Testis (tissue), 3 donors: ENCODE results near the gene NFATC2. TPM values are rescaled to one million over a fixed set of nuclear protein-coding genes. Genes with fewer than 3 reads are reported as not detected.
A peak's percentile ranks its signal among the peaks of the same experiment; 100 is the strongest.

Experiments
- DNase-seq: peaks from one replicate; pipeline ENCODE4 v3.0.0-alpha.2; 2019
- H3K27ac ChIP-seq, 2 donors: fragments of 200-600 bp; sonication (generic); one replicate each; pipeline ENCODE4 v1.5.1; 2019
- H3K27me3 ChIP-seq: fragments of 200-600 bp; sonication (generic); one replicate; pipeline ENCODE4 v1.5.1; 2019
- H3K36me3 ChIP-seq: fragments of 200-600 bp; sonication (generic); one replicate; pipeline ENCODE4 v1.5.1; 2017; ENCODE audit warnings: low read depth; ENCODE audit errors: missing control alignments
- H3K4me1 ChIP-seq: fragments of 200-600 bp; sonication (generic); one replicate; pipeline ENCODE4 v1.5.1; 2019
- H3K4me3 ChIP-seq, 2 donors: fragments of 200-600 bp; sonication (generic); one replicate each; pipeline ENCODE4 v1.5.1; 2017 to 2019
- H3K9me3 ChIP-seq: fragments of 200-600 bp; sonication (generic); one replicate; pipeline ENCODE4 v1.5.1; 2017
- POLR2A ChIP-seq: fragments of 450-650 bp; IDR thresholded peaks from one replicate; pipeline ENCODE4 v1.6.1; 2017; ENCODE audit warnings: antibody characterized with exemption, mild to moderate bottlenecking, moderate library complexity
- WGBS, 2 donors: methylation state at CpG; one replicate each; pipeline ENCODE4 v1.1.5; 2018; 5-methylcytosine and 5-hydroxymethylcytosine counted together
- intact Hi-C: fragments of 100-400 bp; cut with DNase I; formaldehyde crosslinking; loops from one replicate; pipeline ENCODE4 v1.15.1; 2023; ENCODE audit warnings: low total_unique reads
- polyA plus RNA-seq: library from polyadenylated mRNA; stranded (reverse); fragments of 350-450 nt; fragmentation: Illumina TruSeq; extraction: RNeasy Lipid Tissue Mini Kit (QIAGEN cat#74804); gene quantifications from one replicate; pipeline ENCODE4 v1.2.3, GENCODE V29; 2014; ENCODE audit warnings: low read depth, low replicate concordance; ENCODE audit not compliant: insufficient read depth
- total RNA-seq, 2 donors: library from RNA; depleted of rRNA; stranded (reverse); fragments of >200 nt; gene quantifications; one replicate each; pipeline ENCODE4 v1.2.3, GENCODE V29; 2016
- TF ChIP-seq, protein P1 (sequence below), 3 experiments: fragments of 450-650 bp in 2 of 3; fragments of 200-600 bp in 1 of 3; sonication (generic) in 1 of 3; IDR thresholded peaks; one replicate each; pipeline ENCODE4 v1.5.1; 2016 to 2019; ENCODE audit warnings: antibody characterized with exemption in 3 of 3, mild to moderate bottlenecking in 2 of 3, moderate library complexity in 1 of 3

NFATC2 gene
- total and polyA plus RNA-seq, 3 donors from 2014 or later = 5.4 to 7.5 (median 6.5) TPM

DNA sequence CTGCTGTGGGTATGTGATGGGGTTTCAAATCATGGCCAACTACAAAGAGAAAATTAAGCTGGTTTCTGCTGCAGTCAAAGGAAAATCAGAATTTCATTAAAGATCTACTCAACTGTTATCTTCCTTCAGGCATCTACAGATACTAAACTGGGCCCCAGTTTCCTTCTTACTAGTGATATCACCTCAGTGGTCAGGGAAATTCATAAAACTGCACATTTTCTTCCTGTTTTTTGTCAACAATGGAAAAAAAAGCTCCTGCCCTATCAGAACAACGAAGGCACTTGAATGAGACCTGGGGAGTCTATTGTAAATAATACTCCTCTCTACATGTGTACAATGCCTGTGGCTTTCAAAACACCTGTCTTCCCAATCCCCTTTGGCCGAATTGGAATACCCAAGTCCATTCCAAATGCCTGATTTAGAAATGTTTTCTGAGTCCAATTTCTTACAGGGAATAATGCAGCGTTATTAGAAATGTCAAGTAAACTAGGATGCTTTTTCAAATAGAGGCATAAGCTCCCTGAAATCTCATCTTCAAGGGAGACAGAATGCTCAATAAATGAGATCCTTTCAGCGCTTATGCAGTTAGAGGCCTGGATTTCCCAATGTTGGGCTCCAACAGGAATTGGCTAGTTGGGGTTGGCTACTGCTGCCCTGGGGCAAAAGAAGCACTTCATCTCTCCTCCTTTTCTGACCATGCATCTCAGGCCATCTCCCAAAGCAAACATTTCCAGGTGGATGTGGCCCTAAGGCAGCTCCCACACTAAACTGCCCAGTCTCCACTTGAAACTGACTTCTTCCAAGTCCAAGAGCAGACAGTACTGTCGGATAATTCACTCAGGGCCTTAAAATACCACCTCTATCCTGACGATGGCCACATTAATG, 143.3 kb downstream of the NFATC2 start:
- Histone ChIP-seq H3K27me3 (no peaks in the 10 kb centered on the region), H3K4me3 (no peak overlapping the region), H3K36me3 (no peaks in the 10 kb centered on the region), H3K27ac (no peak overlapping the region), H3K4me1 (peaks cover 5% of the 10 kb centered on the region), H3K9me3 (no peaks in the 10 kb centered on the region)
- WGBS, 2 donors = 84 to 93% methylated on average over 6 of the region's 6 CpGs
- intact Hi-C loops = no loop called here
- DNase-seq = no peak
- TF ChIP-seq, protein P1, sequence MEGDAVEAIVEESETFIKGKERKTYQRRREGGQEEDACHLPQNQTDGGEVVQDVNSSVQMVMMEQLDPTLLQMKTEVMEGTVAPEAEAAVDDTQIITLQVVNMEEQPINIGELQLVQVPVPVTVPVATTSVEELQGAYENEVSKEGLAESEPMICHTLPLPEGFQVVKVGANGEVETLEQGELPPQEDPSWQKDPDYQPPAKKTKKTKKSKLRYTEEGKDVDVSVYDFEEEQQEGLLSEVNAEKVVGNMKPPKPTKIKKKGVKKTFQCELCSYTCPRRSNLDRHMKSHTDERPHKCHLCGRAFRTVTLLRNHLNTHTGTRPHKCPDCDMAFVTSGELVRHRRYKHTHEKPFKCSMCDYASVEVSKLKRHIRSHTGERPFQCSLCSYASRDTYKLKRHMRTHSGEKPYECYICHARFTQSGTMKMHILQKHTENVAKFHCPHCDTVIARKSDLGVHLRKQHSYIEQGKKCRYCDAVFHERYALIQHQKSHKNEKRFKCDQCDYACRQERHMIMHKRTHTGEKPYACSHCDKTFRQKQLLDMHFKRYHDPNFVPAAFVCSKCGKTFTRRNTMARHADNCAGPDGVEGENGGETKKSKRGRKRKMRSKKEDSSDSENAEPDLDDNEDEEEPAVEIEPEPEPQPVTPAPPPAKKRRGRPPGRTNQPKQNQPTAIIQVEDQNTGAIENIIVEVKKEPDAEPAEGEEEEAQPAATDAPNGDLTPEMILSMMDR (IDR thresholded peaks at IDR 0.05) = no peak
- TF ChIP-seq POLR2A = no peak

DNA sequence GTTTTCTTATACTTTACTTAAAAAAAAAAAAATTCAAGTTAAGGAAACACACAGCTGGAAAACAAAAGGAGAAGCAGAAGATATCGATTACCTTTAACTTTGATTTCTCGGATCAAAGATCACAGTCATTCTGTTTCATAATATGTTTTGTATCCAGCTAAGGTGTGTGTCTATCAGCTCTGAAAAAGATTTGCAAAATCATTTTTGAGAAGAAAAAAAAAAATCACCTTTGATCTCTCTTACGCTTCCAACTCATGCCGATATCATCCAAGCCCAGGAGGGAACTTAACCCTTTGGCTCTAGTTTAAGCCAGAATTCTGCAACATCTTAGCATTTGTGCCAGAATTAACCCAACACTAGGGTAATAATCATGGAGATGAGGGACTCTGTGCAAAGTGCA, 144.0 kb downstream of the NFATC2 start:
- 79 to 87% methylated on average over 4 of the region's 4 CpGs for WGBS, 2 donors
- intact Hi-C loops = no loop called here
- Histone ChIP-seq H3K27ac (no peak overlapping the region), H3K27me3 (no peaks in the 10 kb centered on the region), H3K4me1 (peaks cover 5% of the 10 kb centered on the region), H3K4me3 (no peak overlapping the region), H3K9me3 (no peaks in the 10 kb centered on the region), H3K36me3 (no peaks in the 10 kb centered on the region)
- DNase-seq = no peak
- no peak for TF ChIP-seq POLR2A
- TF ChIP-seq, protein P1 (IDR thresholded peaks at IDR 0.05) = no peak

DNA sequence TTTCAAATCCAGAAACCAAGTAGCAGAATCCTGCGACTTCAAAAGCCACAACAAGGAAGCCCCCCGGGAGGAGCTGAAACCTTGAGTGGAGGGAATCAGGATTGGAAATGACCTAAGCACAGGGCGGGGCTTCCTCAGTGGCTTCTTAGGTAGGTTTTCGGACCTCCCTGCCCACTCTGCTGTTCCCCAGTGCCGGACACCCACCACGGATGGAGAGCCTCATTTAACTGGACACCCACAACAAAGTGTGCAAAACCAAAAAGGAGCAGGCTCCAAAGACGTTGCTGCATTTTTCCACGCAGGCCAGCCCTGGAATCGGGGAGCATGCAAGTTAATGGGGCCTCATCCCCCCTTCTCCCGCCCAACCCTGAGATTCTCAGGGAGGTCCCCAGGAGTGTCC, 144.4 kb downstream of the NFATC2 start:
- no peaks in the 10 kb centered on the region for H3K36me3 ChIP-seq
- intact Hi-C loops = no loop called here
- no peak overlapping the region for H3K4me3 ChIP-seq
- peaks cover 5% of the 10 kb centered on the region for H3K4me1 ChIP-seq
- no peaks in the 10 kb centered on the region for H3K27me3 ChIP-seq
- WGBS, 2 donors = 89 to 94% methylated on average over 10 of the region's 10 CpGs
- no peak for DNase-seq
- H3K27ac ChIP-seq = no peak overlapping the region
- no peaks in the 10 kb centered on the region for H3K9me3 ChIP-seq
- no peak for TF ChIP-seq POLR2A
- TF ChIP-seq, protein P1 (IDR thresholded peaks at IDR 0.05) = no peak

DNA sequence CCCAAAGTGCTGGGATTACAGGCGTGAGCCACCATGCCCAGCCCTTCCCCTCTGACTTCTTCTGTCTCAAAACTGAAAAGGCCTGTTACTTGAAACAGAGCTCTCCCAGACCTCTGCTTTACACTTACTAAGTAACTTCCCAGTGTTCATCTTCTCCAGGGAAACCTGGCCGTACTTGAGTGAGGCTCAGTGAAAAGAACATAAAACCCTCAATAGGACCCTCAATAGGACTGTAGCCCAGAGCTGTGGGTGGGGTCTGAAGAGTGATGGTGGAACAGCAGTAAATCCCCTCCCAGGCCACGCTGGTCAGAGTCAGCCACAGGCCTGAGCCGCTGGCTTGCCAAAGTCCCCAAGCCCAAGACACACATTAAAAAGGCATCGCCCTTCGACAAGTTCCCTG, 145.4 kb downstream of the NFATC2 start:
- intact Hi-C loops = no loop called here
- 75 to 81% methylated on average over 6 of the region's 6 CpGs for WGBS, 2 donors
- Histone ChIP-seq H3K27ac (peak overlapping the region in 1 of 2 donors; percentile 57), H3K27me3 (no peaks in the 10 kb centered on the region), H3K36me3 (no peaks in the 10 kb centered on the region), H3K4me3 (no peak overlapping the region), H3K9me3 (no peaks in the 10 kb centered on the region), H3K4me1 (peaks cover 5% of the 10 kb centered on the region)
- TF ChIP-seq POLR2A = no peak
- TF ChIP-seq, protein P1 (IDR thresholded peaks at IDR 0.05) = no peak
- DNase-seq = no peak
